IPS DF 19.7 (cell line): ENCODE data around the gene PDILT.

Experiments
- DNase-seq: peaks from one replicate; pipeline ENCODE4 v3.0.0-alpha.2; 2013; ENCODE audit warnings: low read depth, low spot score

PDILT gene

GRCh38 chr16:20364051-20364450 lies 40.5 kb downstream of the PDILT start:
- no peak for DNase-seq

- DNase-seq = no peak
Observed at GRCh38 chr16:20363191-20363590, 41.3 kb downstream of the PDILT start.

GRCh38 chr16:20359997-20360396 lies 44.5 kb downstream of the PDILT start:
- DNase-seq = no peak

GRCh38 chr16:20355114-20355782 lies 49.3 kb downstream of the PDILT start:
- no peak for DNase-seq

- no peak for DNase-seq
Observed at GRCh38 chr16:20353379-20353778, 51.2 kb downstream of the PDILT start.

- DNase-seq = no peak
Observed at GRCh38 chr16:20352615-20353014, 51.9 kb downstream of the PDILT start, which contains the start of gene UMOD. Gene UMOD, minus strand, starts transcription at chr16:20352715. Its CDS starts 1,978 bp downstream, at chr16:20350737.

- DNase-seq = no peak
Observed at GRCh38 chr16:20349615-20350014, 54.9 kb downstream of the PDILT start.

GRCh38 chr16:20348365-20349185 lies 56.0 kb downstream of the PDILT start:
- no peak for DNase-seq

GRCh38 chr16:20347666-20348364 lies 56.7 kb downstream of the PDILT start:
- no peak for DNase-seq

- DNase-seq = no peak
Observed at GRCh38 chr16:20344611-20345010, 59.9 kb downstream of the PDILT start.

- no peak for DNase-seq
Observed at GRCh38 chr16:20339744-20340143, 64.8 kb downstream of the PDILT start.

- DNase-seq = no peak
Observed at GRCh38 chr16:20336955-20337354, 67.6 kb downstream of the PDILT start.

- DNase-seq = no peak
Observed at GRCh38 chr16:20334396-20334795, 70.1 kb downstream of the PDILT start.

- DNase-seq = no peak
Observed at GRCh38 chr16:20333120-20333519, 71.4 kb downstream of the PDILT start.

- no peak for DNase-seq
Observed at GRCh38 chr16:20332411-20332810, 72.1 kb downstream of the PDILT start.

GRCh38 chr16:20331635-20332034 lies 72.9 kb downstream of the PDILT start:
- DNase-seq = no peak

GRCh38 chr16:20329392-20330138 lies 75.0 kb downstream of the PDILT start:
- DNase-seq = no peak

GRCh38 chr16:20327444-20328041 lies 77.0 kb downstream of the PDILT start, which contains the start of gene GP2:
Gene GP2, minus strand, starts transcription at chr16:20327513. Its CDS starts 1,082 bp downstream, at chr16:20326431.
- DNase-seq = no peak

GRCh38 chr16:20326321-20326720 lies 78.2 kb downstream of the PDILT start:
- DNase-seq = no peak

GRCh38 chr16:20325005-20325404 lies 79.5 kb downstream of the PDILT start:
- no peak for DNase-seq

- DNase-seq = no peak
Observed at GRCh38 chr16:20323591-20324117, 80.9 kb downstream of the PDILT start.
